Kidney epithelial cell (primary cell): ENCODE results near the gene SLC5A5. TPM values are rescaled to one million over a fixed set of nuclear protein-coding genes. Genes with fewer than 3 reads are reported as not detected.

Source experiments
- DNase-seq: peaks from one replicate; pipeline ENCODE4 v3.0.0-alpha.2; 2010; ENCODE audit warnings: low read depth
- H3K27me3 ChIP-seq: 2 replicates; pipeline ENCODE4 v1.6.0; 2011; ENCODE audit warnings: low read length; ENCODE audit not compliant: control insufficient read depth, insufficient read depth
- H3K36me3 ChIP-seq: 2 replicates; pipeline ENCODE4 v1.5.1; 2011; ENCODE audit warnings: low read length; ENCODE audit not compliant: control insufficient read depth, insufficient read depth
- H3K4me3 ChIP-seq: 2 replicates; pipeline ENCODE4 v1.5.1; 2011; ENCODE audit warnings: low read depth, mild to moderate bottlenecking, control low read depth, low read length
- total RNA-seq: library from RNA; depleted of rRNA; stranded (reverse); fragments of >200 nt; gene quantifications from 2 replicates; pipeline ENCODE4 v1.2.3, GENCODE V29; 2015
- TF ChIP-seq, protein P1 (sequence below): IDR thresholded peaks from 2 replicates; pipeline ENCODE4 v1.5.1; 2011; ENCODE audit warnings: mild to moderate bottlenecking, moderate library complexity, low read length, control low read depth, inconsistent platforms; ENCODE audit not compliant: insufficient read depth, poor library complexity, severe bottlenecking

Gene SLC5A5
- total RNA-seq, 1 donor from 2014 or later: 0.13 TPM

DNA sequence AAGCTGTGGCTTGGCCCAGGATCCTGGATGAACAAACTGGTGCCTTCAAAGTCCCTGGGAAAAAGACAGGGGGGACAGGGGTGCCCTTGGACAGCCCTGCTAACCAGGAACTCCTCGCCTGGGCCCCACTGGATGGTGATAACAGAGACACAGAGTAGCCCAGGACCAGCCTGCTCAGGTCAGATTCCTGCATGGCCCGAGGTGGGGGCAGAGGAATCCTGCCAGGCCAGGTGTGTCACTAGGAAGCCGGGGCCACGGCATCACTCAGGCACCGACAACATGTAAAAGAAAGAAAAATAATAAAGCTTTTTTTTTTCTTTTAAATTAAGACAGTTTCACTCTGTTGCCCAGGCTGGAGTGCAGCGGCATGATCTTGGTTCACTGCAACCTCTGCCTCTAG is 17.7 kb upstream of the SLC5A5 start:
- no peak for DNase-seq
- no peak overlapping the region for H3K4me3 ChIP-seq
- H3K27me3 ChIP-seq: no peaks in the 10 kb centered on the region
- H3K36me3 ChIP-seq: no peaks in the 10 kb centered on the region
- TF ChIP-seq, protein P1, sequence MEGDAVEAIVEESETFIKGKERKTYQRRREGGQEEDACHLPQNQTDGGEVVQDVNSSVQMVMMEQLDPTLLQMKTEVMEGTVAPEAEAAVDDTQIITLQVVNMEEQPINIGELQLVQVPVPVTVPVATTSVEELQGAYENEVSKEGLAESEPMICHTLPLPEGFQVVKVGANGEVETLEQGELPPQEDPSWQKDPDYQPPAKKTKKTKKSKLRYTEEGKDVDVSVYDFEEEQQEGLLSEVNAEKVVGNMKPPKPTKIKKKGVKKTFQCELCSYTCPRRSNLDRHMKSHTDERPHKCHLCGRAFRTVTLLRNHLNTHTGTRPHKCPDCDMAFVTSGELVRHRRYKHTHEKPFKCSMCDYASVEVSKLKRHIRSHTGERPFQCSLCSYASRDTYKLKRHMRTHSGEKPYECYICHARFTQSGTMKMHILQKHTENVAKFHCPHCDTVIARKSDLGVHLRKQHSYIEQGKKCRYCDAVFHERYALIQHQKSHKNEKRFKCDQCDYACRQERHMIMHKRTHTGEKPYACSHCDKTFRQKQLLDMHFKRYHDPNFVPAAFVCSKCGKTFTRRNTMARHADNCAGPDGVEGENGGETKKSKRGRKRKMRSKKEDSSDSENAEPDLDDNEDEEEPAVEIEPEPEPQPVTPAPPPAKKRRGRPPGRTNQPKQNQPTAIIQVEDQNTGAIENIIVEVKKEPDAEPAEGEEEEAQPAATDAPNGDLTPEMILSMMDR: no peak

DNA sequence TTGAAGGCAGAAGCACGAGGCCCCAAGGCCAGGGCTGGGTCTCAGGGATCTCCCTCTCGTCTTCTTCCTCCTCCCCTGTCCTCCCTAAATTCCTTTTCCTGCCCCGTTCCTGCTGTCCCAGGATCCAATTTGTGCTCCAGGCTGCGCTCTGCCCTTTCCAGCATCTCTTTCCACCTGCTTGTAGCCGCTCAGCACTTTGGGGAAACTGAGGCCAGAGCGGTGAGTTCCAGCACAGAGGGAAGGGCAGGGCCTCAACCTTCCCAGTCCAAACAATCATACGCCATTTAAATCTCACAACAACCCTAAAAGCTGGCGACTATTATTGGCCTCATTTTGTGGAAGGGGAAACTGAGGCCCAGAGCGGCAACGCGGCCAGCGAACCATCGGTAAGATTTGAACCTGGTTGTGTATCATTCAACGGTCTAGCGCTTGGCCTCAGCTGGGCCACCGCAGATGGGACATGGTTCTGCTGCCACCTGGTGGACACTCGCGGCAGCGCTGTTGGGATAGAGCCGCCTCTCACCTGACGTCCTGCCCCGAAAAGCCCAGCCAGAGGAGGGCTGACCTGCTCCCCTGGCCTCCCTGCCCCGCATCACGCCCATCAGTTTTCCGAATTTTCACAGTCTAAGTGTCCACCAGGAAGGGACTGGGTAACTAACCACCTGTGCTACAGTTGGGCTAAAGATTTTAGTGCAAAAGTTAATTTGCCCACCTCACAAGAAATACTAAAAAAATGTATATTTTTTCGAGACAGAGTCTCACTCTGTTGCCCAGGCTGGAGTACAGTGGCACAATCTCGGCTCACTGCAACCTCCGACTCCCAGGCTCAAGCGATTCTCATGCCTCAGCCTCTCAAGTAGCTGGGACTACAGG is 16.2 kb upstream of the SLC5A5 start:
- H3K27me3 ChIP-seq: no peaks in the 10 kb centered on the region
- H3K36me3 ChIP-seq: no peaks in the 10 kb centered on the region
- no peak for DNase-seq
- TF ChIP-seq, protein P1: peak; percentile 98
- no peak overlapping the region for H3K4me3 ChIP-seq

GRCh38 chr19:17859533-17860330 is 12.0 kb upstream of the SLC5A5 start, which contains the start of gene RPL18A:
RPL18A (plus strand) TSS chr19:17859910; CDS start chr19:17859957, 47 bp downstream.
- peaks cover 7% of the 10 kb centered on the region for H3K36me3 ChIP-seq
- no peaks in the 10 kb centered on the region for H3K27me3 ChIP-seq
- H3K4me3 ChIP-seq: peak within 1 kb of the TSS; percentile 85
- TF ChIP-seq, protein P1: peak; percentile 90
- peak; percentile 99 for DNase-seq

DNA sequence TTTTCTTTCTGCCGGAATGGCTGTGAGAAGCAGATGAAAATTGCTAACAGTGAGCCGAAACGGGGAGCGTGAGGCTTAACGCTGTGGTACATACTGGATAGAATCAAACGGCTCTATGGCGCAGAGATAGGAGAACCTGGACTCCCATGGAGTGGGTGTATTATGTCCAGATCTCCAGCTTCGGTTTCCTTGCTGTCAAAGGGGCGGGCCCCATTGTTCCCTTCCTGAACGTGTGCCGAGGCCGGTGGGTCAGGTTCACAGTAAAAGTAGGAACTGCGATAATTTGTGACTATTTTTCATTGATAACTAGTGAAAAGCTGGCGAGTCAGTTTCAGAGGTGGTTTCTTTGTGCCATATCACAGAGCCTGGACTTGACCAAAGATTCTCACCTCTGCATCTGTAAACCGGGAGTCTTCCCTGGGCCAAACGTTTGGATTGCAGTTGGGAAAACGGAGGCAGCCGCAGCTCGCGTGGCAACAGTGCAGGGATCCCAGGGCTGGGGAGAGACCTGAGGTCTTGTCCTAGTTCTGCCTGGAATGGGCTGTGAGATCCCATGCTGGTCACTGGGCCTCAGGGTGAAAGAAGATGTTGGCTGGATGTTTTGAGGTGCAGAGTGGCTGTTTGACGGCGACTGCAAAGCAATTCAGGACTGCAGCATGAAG is 11.3 kb upstream of the SLC5A5 start:
- Histone ChIP-seq H3K27me3 (no peaks in the 10 kb centered on the region), H3K36me3 (peaks cover 7% of the 10 kb centered on the region), H3K4me3 (peak overlapping the region; percentile 85)
- TF ChIP-seq, protein P1: no peak
- DNase-seq: no peak

DNA sequence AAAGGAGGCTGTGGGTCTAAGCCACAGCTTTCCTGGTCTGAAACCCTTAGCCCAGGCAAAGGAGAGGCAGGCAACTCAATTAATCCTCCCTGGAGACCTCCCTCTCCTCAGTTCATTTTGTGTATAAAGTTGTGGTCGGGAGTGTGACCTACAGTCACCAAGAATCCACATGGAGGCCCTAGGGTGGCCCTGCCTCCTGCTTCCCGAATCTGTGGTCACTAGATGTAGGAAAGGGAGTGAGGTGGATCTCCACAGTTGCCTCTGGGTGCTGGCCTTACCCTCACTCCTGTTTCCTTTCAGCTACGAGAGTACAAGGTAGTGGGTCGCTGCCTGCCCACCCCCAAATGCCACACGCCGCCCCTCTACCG is 10.8 kb upstream of the SLC5A5 start:
- Histone ChIP-seq H3K27me3 (no peaks in the 10 kb centered on the region), H3K4me3 (peak overlapping the region; percentile 85), H3K36me3 (peaks cover 7% of the 10 kb centered on the region)
- TF ChIP-seq, protein P1: no peak
- no peak for DNase-seq
